ENCODE measurements around the gene RND2. TPM values are rescaled to one million over a fixed set of nuclear protein-coding genes. Genes with fewer than 3 reads are reported as not detected.

RND2 gene
- total and polyA plus RNA-seq, 2 of the 13 experiments (the other 11 are each of a cell fraction or from before 2014, with no cell fraction given), result 0.05 to 0.11 TPM

GRCh38 chr17:42997984-42998938 is 26.8 kb upstream of the RND2 start, which contains the start of gene RPL27 (continued):
- TF ChIP-seq CSRNP2 (CRISPR knock-in tag; conservative IDR thresholded peaks at IDR 0.05; ENCODE audit: low read depth), result no peak
- TF ChIP-seq RBFOX2 (IDR thresholded peaks at IDR 0.05; ENCODE audit: low read depth, low read length), result peak; percentile 90
- TF ChIP-seq SIX4 (CRISPR knock-in tag; IDR thresholded peaks at IDR 0.05), result peak; percentile 94
- 0 out of 2 replicates have a peak, but pooled peaks have one; percentile 7 for TF ChIP-seq ZNF256 (CRISPR knock-in tag; conservative IDR thresholded peaks at IDR 0.05)
- peak; percentile 98 for TF ChIP-seq ETV5 (CRISPR knock-in tag; IDR thresholded peaks at IDR 0.05; ENCODE audit: borderline replicate concordance)
- TF ChIP-seq ZNF282 (IDR thresholded peaks at IDR 0.05; ENCODE audit: partially characterized antibody), result no peak
- no peak for TF ChIP-seq ZSCAN30 (CRISPR knock-in tag; IDR thresholded peaks at IDR 0.05)
- peak; percentile 90; the same call in 1 of the 2 replicates for TF ChIP-seq SNAPC5 (CRISPR knock-in tag; IDR thresholded peaks at IDR 0.05; ENCODE audit: borderline replicate concordance)
- TF ChIP-seq BRF2 (CRISPR knock-in tag; IDR thresholded peaks at IDR 0.05), result peak; percentile 96; the same call in 1 of the 2 replicates
- no peak for TF ChIP-seq ZNF441 (CRISPR knock-in tag; IDR thresholded peaks at IDR 0.05; ENCODE audit: borderline replicate concordance)
- TF ChIP-seq ZNF7 (CRISPR knock-in tag; IDR thresholded peaks at IDR 0.05), result no peak; the same call in 1 of the 2 replicates
- no peak for TF ChIP-seq TCF7L2 (IDR thresholded peaks at IDR 0.05; ENCODE audit: low read depth, low read length)
- TF ChIP-seq ZNF703 (CRISPR knock-in tag; IDR thresholded peaks at IDR 0.05; ENCODE audit: borderline replicate concordance), result peak; percentile 97; the same call in 1 of the 2 replicates
- TF ChIP-seq ZNF33A (CRISPR knock-in tag; IDR thresholded peaks at IDR 0.05; ENCODE audit: borderline replicate concordance), result peak; percentile 91; the same call in 1 of the 2 replicates
- peak; percentile 84 for TF ChIP-seq HIVEP1 (CRISPR knock-in tag; IDR thresholded peaks at IDR 0.05)
- TF ChIP-seq GABPA (IDR thresholded peaks at IDR 0.05; ENCODE audit: low read depth, low read length), result peak; percentile 87
- TF ChIP-seq GABPA (CRISPR knock-in tag; IDR thresholded peaks at IDR 0.05; ENCODE audit: low read depth), result peak; percentile 99
- TF ChIP-seq ZNF160 (CRISPR knock-in tag; IDR thresholded peaks at IDR 0.05), result peak; percentile 92
- TF ChIP-seq POLR2AphosphoS2 (IDR thresholded peaks at IDR 0.05; ENCODE audit: low read depth, low read length), result peak; percentile 88
- TF ChIP-seq FOXO4 (CRISPR knock-in tag; conservative IDR thresholded peaks at IDR 0.05), result 0 out of 2 replicates have a peak, but pooled peaks have one; percentile 81
- TF ChIP-seq ZNF672 (CRISPR knock-in tag; IDR thresholded peaks at IDR 0.05), result no peak
- TF ChIP-seq ZFAT (CRISPR knock-in tag; conservative IDR thresholded peaks at IDR 0.05), result peak; percentile 80; the same call in 1 of the 2 replicates
- TF ChIP-seq ZGPAT (CRISPR knock-in tag; IDR thresholded peaks at IDR 0.05), result peak; percentile 100
- TF ChIP-seq FOXA3 (CRISPR knock-in tag; IDR thresholded peaks at IDR 0.05), result peak; percentile 93
- peak; percentile 89 for TF ChIP-seq MIER2 (CRISPR knock-in tag; IDR thresholded peaks at IDR 0.05)

Measured in HepG2 (cell line).